Endodermal cell (in vitro differentiated cells): Measurements from ENCODE around the gene PRKCQ. TPM values are rescaled to one million over a fixed set of nuclear protein-coding genes. Genes with fewer than 3 reads are reported as not detected.

Source experiments
- DNase-seq: peaks from one replicate; pipeline ENCODE4 v3.0.0-alpha.2; 2017
- H3K27ac ChIP-seq: 2 replicates; pipeline ENCODE4 v1.5.1; 2013; ENCODE audit warnings: mild to moderate bottlenecking, low read depth, low read length, moderate library complexity
- H3K27me3 ChIP-seq: 2 replicates; pipeline ENCODE4 v1.6.1; 2013; ENCODE audit warnings: mild to moderate bottlenecking, low read length, moderate library complexity; ENCODE audit not compliant: insufficient read depth, control insufficient read depth, poor library complexity, severe bottlenecking
- H3K36me3 ChIP-seq: 2 replicates; pipeline ENCODE4 v1.7.0; 2013; ENCODE audit warnings: mild to moderate bottlenecking, low read length, moderate library complexity; ENCODE audit not compliant: control insufficient read depth, insufficient read depth
- H3K4me1 ChIP-seq: one replicate; pipeline ENCODE4 v1.7.0; 2013; ENCODE audit warnings: low read length; ENCODE audit not compliant: control insufficient read depth, insufficient read depth
- H3K4me3 ChIP-seq: 2 replicates; pipeline ENCODE4 v1.5.1; 2013; ENCODE audit warnings: mild to moderate bottlenecking, low read length, moderate library complexity
- H3K9ac ChIP-seq: 2 replicates; pipeline ENCODE4 v1.6.1; 2013; ENCODE audit warnings: mild to moderate bottlenecking, low read length, moderate library complexity; ENCODE audit not compliant: poor library complexity, severe bottlenecking; ENCODE audit errors: extremely low read depth
- H3K9me3 ChIP-seq: 2 replicates; pipeline ENCODE4 v1.6.1; 2013; ENCODE audit warnings: mild to moderate bottlenecking, low read length, moderate library complexity; ENCODE audit not compliant: control insufficient read depth
- H3K27ac Mint-ChIP-seq: 2 replicates; pipeline ENCODE4 v1.8.0; 2020; ENCODE audit warnings: mixed read lengths
- H3K27me3 Mint-ChIP-seq: 2 replicates; pipeline ENCODE4 v1.8.0; 2021; ENCODE audit warnings: mild to moderate bottlenecking, mixed read lengths; ENCODE audit not compliant: insufficient read depth
- H3K36me3 Mint-ChIP-seq: 2 replicates; pipeline ENCODE4 v1.8.0; 2020; ENCODE audit warnings: low read depth, mixed read lengths
- H3K4me1 Mint-ChIP-seq: 2 replicates; pipeline ENCODE4 v1.8.0; 2020; ENCODE audit warnings: mixed read lengths
- H3K4me3 Mint-ChIP-seq: 2 replicates; pipeline ENCODE4 v1.8.0; 2020; ENCODE audit warnings: mild to moderate bottlenecking, moderate library complexity, mixed read lengths
- H3K9me3 Mint-ChIP-seq: 2 replicates; pipeline ENCODE4 v1.8.0; 2020; ENCODE audit warnings: mild to moderate bottlenecking, mixed read lengths
- CTCF ChIP-seq: fragments of 200-600 bp; sonication (generic); conservative IDR thresholded peaks from 2 replicates; pipeline ENCODE4 v1.5.0; 2021; ENCODE audit warnings: antibody characterized with exemption, mild to moderate bottlenecking
- WGBS, 2 experiments: methylation state at CpG; one replicate each; pipeline versions ENCODE4 v1.1.5 to v1.1.7; 2013; ENCODE audit warnings: missing lambda C conversion rate in 2 of 2, mixed read lengths in 1 of 2; ENCODE audit not compliant: insufficient coverage in 1 of 2, insufficient read length in 1 of 2; 5-methylcytosine and 5-hydroxymethylcytosine counted together
- total RNA-seq, 2 donors: library from RNA; stranded (reverse); fragmentation: NEBNext Ultra II Directional in 1 of 2; extraction: Animal tissue kit (Norgen Biotek cat#: 25700) in 1 of 2; gene quantifications; 2 replicates in 1 of 2; 3 replicates in 1 of 2; pipeline ENCODE4 v1.2.1, GENCODE V29; 2021

The PRKCQ gene
- total RNA-seq, 2 donors from 2014 or later: 24.3 to 29.1 TPM

- no peak for DNase-seq
- no peak overlapping the region for H3K27ac Mint-ChIP-seq
- peaks cover 69% of the 10 kb centered on the region for H3K36me3 Mint-ChIP-seq
- H3K27me3 Mint-ChIP-seq: no peaks in the 10 kb centered on the region
- H3K4me3 Mint-ChIP-seq: no peak overlapping the region
- no peak overlapping the region for H3K9ac ChIP-seq
- 95 to 99% methylated on average over 6 of the region's 6 CpGs for WGBS, 2 experiments
- peaks cover 85% of the 10 kb centered on the region for H3K36me3 ChIP-seq
- no peaks in the 10 kb centered on the region for H3K27me3 ChIP-seq
- H3K9me3 ChIP-seq: peaks cover 32% of the 10 kb centered on the region
- peaks cover 25% of the 10 kb centered on the region for H3K9me3 Mint-ChIP-seq
- no peak for TF ChIP-seq CTCF
- peaks cover 1% of the 10 kb centered on the region for H3K4me1 ChIP-seq
- H3K27ac ChIP-seq: no peak overlapping the region
- peak overlapping the region; percentile 24 for H3K4me3 ChIP-seq
- H3K4me1 Mint-ChIP-seq: peaks cover 3% of the 10 kb centered on the region
Observed at GRCh38 chr10:6511347-6511746, 68.7 kb downstream of the PRKCQ start.

- H3K9me3 Mint-ChIP-seq: peaks cover 22% of the 10 kb centered on the region
- H3K4me1 ChIP-seq: no peaks in the 10 kb centered on the region
- TF ChIP-seq CTCF: no peak
- no peak overlapping the region for H3K4me3 ChIP-seq
- H3K27ac Mint-ChIP-seq: no peak overlapping the region
- H3K27me3 Mint-ChIP-seq: no peaks in the 10 kb centered on the region
- H3K9me3 ChIP-seq: peaks cover 23% of the 10 kb centered on the region
- H3K36me3 Mint-ChIP-seq: peaks cover 62% of the 10 kb centered on the region
- H3K27ac ChIP-seq: no peak overlapping the region
- WGBS, 2 experiments: 63 to 82% methylated on average over 1 to 5 of the region's 5 CpGs
- no peaks in the 10 kb centered on the region for H3K27me3 ChIP-seq
- DNase-seq: no peak
- H3K4me1 Mint-ChIP-seq: no peaks in the 10 kb centered on the region
- no peak overlapping the region for H3K4me3 Mint-ChIP-seq
- no peak overlapping the region for H3K9ac ChIP-seq
- H3K36me3 ChIP-seq: peaks cover 83% of the 10 kb centered on the region
Observed at GRCh38 chr10:6507311-6507710, 72.8 kb downstream of the PRKCQ start.

- Histone ChIP-seq H3K27ac (no peak overlapping the region), H3K27me3 (no peaks in the 10 kb centered on the region), H3K36me3 (peaks cover 77% of the 10 kb centered on the region), H3K9me3 (peaks cover 3% of the 10 kb centered on the region), H3K4me3 (no peak overlapping the region), H3K4me1 (no peaks in the 10 kb centered on the region), H3K9ac (no peak overlapping the region)
- H3K36me3 Mint-ChIP-seq: peaks cover 50% of the 10 kb centered on the region
- no peaks in the 10 kb centered on the region for H3K4me1 Mint-ChIP-seq
- H3K4me3 Mint-ChIP-seq: no peak overlapping the region
- DNase-seq: no peak
- H3K9me3 Mint-ChIP-seq: peaks cover 2% of the 10 kb centered on the region
- no peak overlapping the region for H3K27ac Mint-ChIP-seq
- TF ChIP-seq CTCF: no peak
- H3K27me3 Mint-ChIP-seq: peaks cover 2% of the 10 kb centered on the region
Observed at GRCh38 chr10:6505300-6505699, 74.8 kb downstream of the PRKCQ start.
